HG03280 (cell line): ENCODE measurements around the gene SLC39A9.

Experiments used
- ATAC-seq: cut with Tn5 transposase; IDR thresholded peaks from one replicate; pipeline ENCODE4 v1.9.1; 2021; ENCODE audit warnings: mild to moderate bottlenecking, moderate library complexity; ENCODE audit not compliant: unreplicated experiment

The SLC39A9 gene

GRCh38 chr14:69398053-69398817 lies at the start of gene SLC39A9, which contains the start of gene ERH:
Gene SLC39A9 (plus strand): TSS chr14:69398692. CDS start chr14:69399370, 678 bp downstream.
Gene ERH (minus strand): TSS chr14:69398299. CDS start chr14:69398233, 66 bp downstream.
- ATAC-seq, result peak; percentile 86

GRCh38 chr14:69349091-69349777 lies 49.3 kb upstream of the SLC39A9 start:
- ATAC-seq, result no peak

- no peak for ATAC-seq
Observed at GRCh38 chr14:69350892-69351291, 47.6 kb upstream of the SLC39A9 start.

GRCh38 chr14:69351385-69351784 lies 47.1 kb upstream of the SLC39A9 start:
- ATAC-seq, result no peak

- ATAC-seq, result no peak
Observed at GRCh38 chr14:69351911-69352310, 46.6 kb upstream of the SLC39A9 start.

- no peak for ATAC-seq
Observed at GRCh38 chr14:69353168-69353567, 45.3 kb upstream of the SLC39A9 start.

GRCh38 chr14:69354383-69355153 lies 43.9 kb upstream of the SLC39A9 start:
- ATAC-seq, result peak; percentile 83

- no peak for ATAC-seq
Observed at GRCh38 chr14:69355154-69355597, 43.3 kb upstream of the SLC39A9 start.

- no peak for ATAC-seq
Observed at GRCh38 chr14:69355607-69356281, 42.7 kb upstream of the SLC39A9 start.

GRCh38 chr14:69356903-69357543 lies 41.5 kb upstream of the SLC39A9 start:
- no peak for ATAC-seq

GRCh38 chr14:69357544-69358200 lies 40.8 kb upstream of the SLC39A9 start:
- ATAC-seq, result no peak

- no peak for ATAC-seq
Observed at GRCh38 chr14:69358233-69358963, 40.1 kb upstream of the SLC39A9 start.

- ATAC-seq, result no peak
Observed at GRCh38 chr14:69358966-69359365, 39.5 kb upstream of the SLC39A9 start.

GRCh38 chr14:69360438-69361108 lies 37.9 kb upstream of the SLC39A9 start:
- ATAC-seq, result no peak

- no peak for ATAC-seq
Observed at GRCh38 chr14:69363055-69363454, 35.4 kb upstream of the SLC39A9 start.

GRCh38 chr14:69363964-69364363 lies 34.5 kb upstream of the SLC39A9 start:
- ATAC-seq, result no peak

GRCh38 chr14:69364378-69364777 lies 34.1 kb upstream of the SLC39A9 start:
- no peak for ATAC-seq

GRCh38 chr14:69366069-69366468 lies 32.4 kb upstream of the SLC39A9 start:
- ATAC-seq, result no peak

GRCh38 chr14:69366761-69367160 lies 31.7 kb upstream of the SLC39A9 start:
- ATAC-seq, result no peak
